Mesothelial cell of epicardium (in vitro differentiated cells): ENCODE measurements around the gene ZDBF2. TPM values are rescaled to one million over a fixed set of nuclear protein-coding genes. Genes with fewer than 3 reads are reported as not detected.
"Not testable (repeated sequence)": the region's sequence is repeated elsewhere in the genome, so short reads cannot be mapped to it uniquely, and the experiment has no call there.

Experiments used
- DNase-seq, 2 experiments: peaks; one replicate each; pipeline ENCODE4 v3.0.0; 2021; ENCODE audit warnings: low spot score in 2 of 2; ENCODE audit not compliant: unreplicated experiment in 2 of 2
- H3K27ac Mint-ChIP-seq: 2 replicates; pipeline ENCODE4 v1.8.0; 2021; ENCODE audit warnings: mixed read lengths
- H3K27me3 Mint-ChIP-seq: 2 replicates; pipeline ENCODE4 v1.8.0; 2021; ENCODE audit warnings: low read depth, mixed read lengths
- H3K36me3 Mint-ChIP-seq: 2 replicates; pipeline ENCODE4 v1.8.0; 2021; ENCODE audit warnings: mixed read lengths
- H3K4me1 Mint-ChIP-seq: 2 replicates; pipeline ENCODE4 v1.8.0; 2021; ENCODE audit warnings: mixed read lengths
- H3K4me3 Mint-ChIP-seq: 2 replicates; pipeline ENCODE4 v1.8.0; 2021; ENCODE audit warnings: mild to moderate bottlenecking, moderate library complexity, mixed read lengths
- H3K9me3 Mint-ChIP-seq: 2 replicates; pipeline ENCODE4 v1.8.0; 2021; ENCODE audit warnings: mixed read lengths
- CTCF ChIP-seq: fragments of 200-600 bp; sonication (generic); IDR thresholded peaks from one replicate; pipeline ENCODE4 v1.5.0; 2021; ENCODE audit warnings: antibody characterized with exemption; ENCODE audit not compliant: unreplicated experiment
- total RNA-seq: library from RNA; stranded (reverse); gene quantifications from 3 replicates; pipeline ENCODE4 v1.2.1, GENCODE V29; 2021

ZDBF2 gene
- 45.7 to 49.5 TPM (median 47.6 TPM) in 3 replicates for total RNA-seq

GRCh38 chr2:206274434-206275311, at the start of gene ZDBF2:
ZDBF2 (plus strand) TSS chr2:206274663; CDS start chr2:206281850, 7,187 bp downstream.
- Mint-ChIP-seq H3K27ac (peak within 1 kb of the TSS; percentile 96), H3K9me3 (no peaks in the 10 kb centered on the region), H3K36me3 (no peaks in the 10 kb centered on the region), H3K27me3 (peaks cover 7% of the 10 kb centered on the region), H3K4me3 (peak within 1 kb of the TSS; percentile 90), H3K4me1 (peaks cover 25% of the 10 kb centered on the region)
- peak; percentile 54 to 71 for DNase-seq
- no peak for TF ChIP-seq CTCF

GRCh38 chr2:206225435-206226232, 48.8 kb upstream of the ZDBF2 start:
- TF ChIP-seq CTCF, result no peak
- no peak for DNase-seq
- peak overlapping the region; percentile 47 for H3K27ac Mint-ChIP-seq
- H3K9me3 Mint-ChIP-seq, result peaks cover 15% of the 10 kb centered on the region
- peaks cover 2% of the 10 kb centered on the region for H3K36me3 Mint-ChIP-seq
- H3K4me1 Mint-ChIP-seq, result peaks cover 15% of the 10 kb centered on the region
- no peak overlapping the region for H3K4me3 Mint-ChIP-seq
- H3K27me3 Mint-ChIP-seq, result no peaks in the 10 kb centered on the region

GRCh38 chr2:206228636-206229035, 45.8 kb upstream of the ZDBF2 start:
- DNase-seq, result not testable (repeated sequence)

GRCh38 chr2:206229642-206230041, 44.8 kb upstream of the ZDBF2 start:
- Mint-ChIP-seq H3K36me3 (peaks cover 2% of the 10 kb centered on the region), H3K27ac (peak overlapping the region; percentile 50), H3K27me3 (no peaks in the 10 kb centered on the region), H3K4me1 (peaks cover 25% of the 10 kb centered on the region), H3K4me3 (no peak overlapping the region), H3K9me3 (peaks cover 3% of the 10 kb centered on the region)
- no peak for DNase-seq
- no peak for TF ChIP-seq CTCF

More at GRCh38 chr2:206228636-206229035, 45.8 kb upstream of the ZDBF2 start:
- not testable (repeated sequence) for H3K4me3 Mint-ChIP-seq, H3K27me3 Mint-ChIP-seq, H3K9me3 Mint-ChIP-seq, H3K27ac Mint-ChIP-seq, H3K36me3 Mint-ChIP-seq
- H3K4me1 Mint-ChIP-seq, result peaks cover 25% of the 10 kb centered on the region

GRCh38 chr2:206230060-206230762, 44.3 kb upstream of the ZDBF2 start:
- H3K27me3 Mint-ChIP-seq, result no peaks in the 10 kb centered on the region
- peak overlapping the region; percentile 77 for H3K27ac Mint-ChIP-seq
- no peak overlapping the region for H3K4me3 Mint-ChIP-seq
- peaks cover 3% of the 10 kb centered on the region for H3K9me3 Mint-ChIP-seq
- H3K4me1 Mint-ChIP-seq, result peaks cover 25% of the 10 kb centered on the region
- no peak for DNase-seq
- TF ChIP-seq CTCF, result no peak
- H3K36me3 Mint-ChIP-seq, result peaks cover 2% of the 10 kb centered on the region
